Amniotic stem cell (primary cell): ENCODE results near the gene NFATC1.

Experiments used
- DNase-seq: peaks from one replicate; lab custom pipeline; 2025; lab: John Stamatoyannopoulos, UW

NFATC1 gene

GRCh38 chr18:79389689-79390088, 6.0 kb upstream of the NFATC1 start:
- DNase-seq, result no peak

- DNase-seq, result no peak
Measured at GRCh38 chr18:79392226-79392625, 3.5 kb upstream of the NFATC1 start.

- DNase-seq, result no peak
Measured at GRCh38 chr18:79393181-79393634, 2.5 kb upstream of the NFATC1 start.

GRCh38 chr18:79393635-79394533, 1.8 kb upstream of the NFATC1 start:
- DNase-seq, result peak; percentile 76

GRCh38 chr18:79394534-79395307, 1.0 kb upstream of the NFATC1 start:
- peak; percentile 25 for DNase-seq

- DNase-seq, result no peak
Measured at GRCh38 chr18:79395308-79395640, 456 bp upstream of the NFATC1 start.

- no peak for DNase-seq
Measured at GRCh38 chr18:79396431-79397246, 909 bp downstream of the NFATC1 start.

- DNase-seq, result no peak
Measured at GRCh38 chr18:79397247-79397829, 1.6 kb downstream of the NFATC1 start.

GRCh38 chr18:79397830-79398761, 2.4 kb downstream of the NFATC1 start:
- DNase-seq, result no peak

GRCh38 chr18:79399275-79400081, 3.7 kb downstream of the NFATC1 start:
- no peak for DNase-seq

- no peak for DNase-seq
Measured at GRCh38 chr18:79400091-79400590, 4.4 kb downstream of the NFATC1 start.

- DNase-seq, result no peak
Measured at GRCh38 chr18:79400591-79401381, 5.1 kb downstream of the NFATC1 start.

- no peak for DNase-seq
Measured at GRCh38 chr18:79401494-79402208, 5.9 kb downstream of the NFATC1 start.

GRCh38 chr18:79402209-79402576, 6.5 kb downstream of the NFATC1 start:
- DNase-seq, result no peak

- DNase-seq, result no peak
Measured at GRCh38 chr18:79402977-79403722, 7.4 kb downstream of the NFATC1 start.

- DNase-seq, result no peak
Measured at GRCh38 chr18:79403723-79404566, 8.2 kb downstream of the NFATC1 start.

GRCh38 chr18:79404567-79404910, 8.8 kb downstream of the NFATC1 start:
- DNase-seq, result no peak
